Panc1 (cell line): ENCODE measurements around the gene P2RX1. TPM values are rescaled to one million over a fixed set of nuclear protein-coding genes. Genes with fewer than 3 reads are reported as not detected.
A peak's percentile ranks its signal among the peaks of the same experiment; 100 is the strongest.

Experiments used
- ATAC-seq: fragments of 200-7000 bp; cut with Tn5 transposase; 2 replicates; pipeline ENCODE4 v1.9.1; 2020; ENCODE audit warnings: mild to moderate bottlenecking, moderate library complexity
- BruUV-seq: library from RNA; stranded (reverse); fragments of 400-500 nt; replicated peaks from 2 replicates; lab custom pipeline; 2021; lab: Mats Ljungman, UMichigan
- CTCF ChIA-PET: fragments of 300-600 bp; sonication (Branson Sonifier 250); formaldehyde crosslinking; loops from one replicate; lab custom pipeline; 2022; ENCODE audit warnings: antibody characterized with exemption; lab: Charles Lee
- POLR2A ChIA-PET: fragments of 300-600 bp; sonication (Branson Sonifier 250); formaldehyde crosslinking; loops from one replicate; lab custom pipeline; 2022; ENCODE audit warnings: antibody characterized with exemption; lab: Charles Lee
- DNase-seq: peaks from one replicate; pipeline ENCODE4 v3.0.0-alpha.2; 2010; ENCODE audit warnings: low read depth, low spot score
- H3K27ac ChIP-seq: 2 replicates; pipeline ENCODE4 v1.5.1; 2011; ENCODE audit warnings: mild to moderate bottlenecking, low read length, inconsistent platforms
- H3K27me3 ChIP-seq: fragments of 200-500 bp; sonication (Bioruptor generic); 2 replicates; pipeline ENCODE4 v1.6.0; 2014; ENCODE audit warnings: low read length, inconsistent platforms; ENCODE audit not compliant: control insufficient read depth, insufficient read depth
- H3K36me3 ChIP-seq: fragments of 200-500 bp; sonication (Bioruptor generic); 2 replicates; pipeline ENCODE4 v1.5.1; 2014; ENCODE audit warnings: inconsistent platforms, mild to moderate bottlenecking, low read length, moderate library complexity; ENCODE audit not compliant: control insufficient read depth, insufficient read depth
- H3K4me1 ChIP-seq: 2 replicates; pipeline ENCODE4 v1.5.1; 2011; ENCODE audit warnings: inconsistent platforms, mild to moderate bottlenecking, low read length, moderate library complexity; ENCODE audit not compliant: control insufficient read depth, insufficient read depth
- H3K4me3 ChIP-seq, 2 experiments: 2 replicates each; pipeline ENCODE4 v1.5.1; 2011 to 2012; ENCODE audit warnings: low read depth in 2 of 2, low read length in 2 of 2, mild to moderate bottlenecking in 2 of 2, inconsistent platforms in 1 of 2, moderate library complexity in 1 of 2
- H3K9me3 ChIP-seq: fragments of 200-500 bp; sonication (Bioruptor generic); 2 replicates; pipeline ENCODE4 v1.5.1; 2014; ENCODE audit warnings: low read depth, mild to moderate bottlenecking, inconsistent platforms, low read length, moderate library complexity; ENCODE audit not compliant: control insufficient read depth, insufficient read depth
- SIN3A ChIP-seq: IDR thresholded peaks from 2 replicates; pipeline ENCODE4 v1.6.1; 2012; ENCODE audit warnings: low read depth, mild to moderate bottlenecking, low read length, moderate library complexity, borderline replicate concordance; ENCODE audit not compliant: insufficient read depth
- in situ Hi-C: cut with HindIII; loops from 2 replicates; pipeline ENCODE4 v1.10.0; 2016; ENCODE audit warnings: low sequenced_read_pairs, low pct_unique_long_range_greater_than_20kb
- intact Hi-C: fragments of 100-400 bp; cut with micrococcal nuclease; formaldehyde crosslinking; loops from one replicate; pipeline ENCODE4 v1.10.0; 2022; ENCODE audit not compliant: unreplicated experiment
- total RNA-seq: library from RNA; stranded (reverse); gene quantifications from one replicate; pipeline ENCODE4 v1.2.1, GENCODE V29; 2021; ENCODE audit not compliant: unreplicated experiment
- TF ChIP-seq, protein P1 (sequence below), 2 experiments: IDR thresholded peaks; 2 replicates each; pipeline ENCODE4 v1.6.1; 2011 to 2012; ENCODE audit warnings: low read depth in 2 of 2, control low read depth in 1 of 2, low read length in 1 of 2, mild to moderate bottlenecking in 1 of 2, moderate library complexity in 1 of 2; ENCODE audit not compliant: insufficient read depth in 1 of 2

Gene P2RX1
- total RNA-seq, 1 experiment from 2014 or later = not detected

DNA sequence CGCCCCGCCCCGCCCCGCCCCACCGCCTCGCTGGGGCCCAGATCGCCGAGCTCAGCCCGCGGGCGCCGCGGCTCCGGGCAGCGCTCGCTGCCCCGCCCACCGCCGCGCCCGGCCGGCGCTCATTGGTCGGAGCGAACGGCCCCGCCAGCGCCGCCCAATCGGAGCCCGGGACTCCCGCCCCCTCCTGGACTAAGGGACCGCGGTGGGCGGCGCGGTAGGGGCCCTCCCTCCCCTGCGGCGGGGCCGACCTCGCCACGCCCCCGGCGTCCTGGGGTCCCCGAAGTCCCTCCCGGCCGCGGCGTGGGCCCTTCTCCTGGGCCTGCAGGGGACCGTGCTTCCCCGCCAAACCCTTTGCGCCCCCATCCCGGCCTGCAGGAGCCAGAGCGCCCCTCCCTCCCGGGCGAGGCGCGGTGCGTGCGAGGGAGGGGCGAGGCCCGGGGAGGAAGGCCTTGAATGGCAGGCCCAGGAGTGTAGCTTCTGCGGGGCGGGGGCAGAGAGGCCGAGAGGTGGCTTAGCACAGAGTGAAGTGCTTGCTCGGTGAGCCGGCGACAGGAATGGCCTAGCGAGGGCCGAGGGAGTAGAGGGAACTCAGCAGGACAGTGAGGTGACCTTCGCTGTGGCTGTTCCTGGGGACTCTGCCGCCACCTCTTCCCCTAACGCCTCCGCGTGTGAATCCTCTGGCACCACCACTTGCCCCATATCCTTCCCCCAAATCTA, 23.1 kb downstream of the P2RX1 start, which contains the start of gene CAMKK1:
CAMKK1 (minus strand) TSS at position 51 of the 717 bp plus-strand sequence. CDS start 7,366 bp downstream, outside the sequence.
- Histone ChIP-seq H3K27ac (peak within 1 kb of the TSS; percentile 68), H3K36me3 (no peaks in the 10 kb centered on the region; the same call in 1 of the 2 replicates), H3K4me1 (peaks cover 40% of the 10 kb centered on the region), H3K27me3 (no peaks in the 10 kb centered on the region), H3K4me3 (peak within 1 kb of the TSS; percentile 53 to 56), H3K9me3 (no peaks in the 10 kb centered on the region)
- no TSS peak for BruUV-seq
- TF ChIP-seq, protein P1, sequence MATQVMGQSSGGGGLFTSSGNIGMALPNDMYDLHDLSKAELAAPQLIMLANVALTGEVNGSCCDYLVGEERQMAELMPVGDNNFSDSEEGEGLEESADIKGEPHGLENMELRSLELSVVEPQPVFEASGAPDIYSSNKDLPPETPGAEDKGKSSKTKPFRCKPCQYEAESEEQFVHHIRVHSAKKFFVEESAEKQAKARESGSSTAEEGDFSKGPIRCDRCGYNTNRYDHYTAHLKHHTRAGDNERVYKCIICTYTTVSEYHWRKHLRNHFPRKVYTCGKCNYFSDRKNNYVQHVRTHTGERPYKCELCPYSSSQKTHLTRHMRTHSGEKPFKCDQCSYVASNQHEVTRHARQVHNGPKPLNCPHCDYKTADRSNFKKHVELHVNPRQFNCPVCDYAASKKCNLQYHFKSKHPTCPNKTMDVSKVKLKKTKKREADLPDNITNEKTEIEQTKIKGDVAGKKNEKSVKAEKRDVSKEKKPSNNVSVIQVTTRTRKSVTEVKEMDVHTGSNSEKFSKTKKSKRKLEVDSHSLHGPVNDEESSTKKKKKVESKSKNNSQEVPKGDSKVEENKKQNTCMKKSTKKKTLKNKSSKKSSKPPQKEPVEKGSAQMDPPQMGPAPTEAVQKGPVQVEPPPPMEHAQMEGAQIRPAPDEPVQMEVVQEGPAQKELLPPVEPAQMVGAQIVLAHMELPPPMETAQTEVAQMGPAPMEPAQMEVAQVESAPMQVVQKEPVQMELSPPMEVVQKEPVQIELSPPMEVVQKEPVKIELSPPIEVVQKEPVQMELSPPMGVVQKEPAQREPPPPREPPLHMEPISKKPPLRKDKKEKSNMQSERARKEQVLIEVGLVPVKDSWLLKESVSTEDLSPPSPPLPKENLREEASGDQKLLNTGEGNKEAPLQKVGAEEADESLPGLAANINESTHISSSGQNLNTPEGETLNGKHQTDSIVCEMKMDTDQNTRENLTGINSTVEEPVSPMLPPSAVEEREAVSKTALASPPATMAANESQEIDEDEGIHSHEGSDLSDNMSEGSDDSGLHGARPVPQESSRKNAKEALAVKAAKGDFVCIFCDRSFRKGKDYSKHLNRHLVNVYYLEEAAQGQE (IDR thresholded peaks at IDR 0.05; ENCODE audit: insufficient read depth in 1 of 2, low read depth in 2 of 2, low read length in 1 of 2) = no peak
- no peak for TF ChIP-seq SIN3A
- ATAC-seq = peak; percentile 85
- in situ Hi-C loops (no loop called here), intact Hi-C loops (no loop called here)
- POLR2A ChIA-PET = no interaction called here
- DNase-seq = no peak
- CTCF ChIA-PET = interaction anchor here (0.7 kb wide), 1 partner anchor 154 kb away, joined by 8 read pairs; no protein-coding TSS in a partner anchor

DNA sequence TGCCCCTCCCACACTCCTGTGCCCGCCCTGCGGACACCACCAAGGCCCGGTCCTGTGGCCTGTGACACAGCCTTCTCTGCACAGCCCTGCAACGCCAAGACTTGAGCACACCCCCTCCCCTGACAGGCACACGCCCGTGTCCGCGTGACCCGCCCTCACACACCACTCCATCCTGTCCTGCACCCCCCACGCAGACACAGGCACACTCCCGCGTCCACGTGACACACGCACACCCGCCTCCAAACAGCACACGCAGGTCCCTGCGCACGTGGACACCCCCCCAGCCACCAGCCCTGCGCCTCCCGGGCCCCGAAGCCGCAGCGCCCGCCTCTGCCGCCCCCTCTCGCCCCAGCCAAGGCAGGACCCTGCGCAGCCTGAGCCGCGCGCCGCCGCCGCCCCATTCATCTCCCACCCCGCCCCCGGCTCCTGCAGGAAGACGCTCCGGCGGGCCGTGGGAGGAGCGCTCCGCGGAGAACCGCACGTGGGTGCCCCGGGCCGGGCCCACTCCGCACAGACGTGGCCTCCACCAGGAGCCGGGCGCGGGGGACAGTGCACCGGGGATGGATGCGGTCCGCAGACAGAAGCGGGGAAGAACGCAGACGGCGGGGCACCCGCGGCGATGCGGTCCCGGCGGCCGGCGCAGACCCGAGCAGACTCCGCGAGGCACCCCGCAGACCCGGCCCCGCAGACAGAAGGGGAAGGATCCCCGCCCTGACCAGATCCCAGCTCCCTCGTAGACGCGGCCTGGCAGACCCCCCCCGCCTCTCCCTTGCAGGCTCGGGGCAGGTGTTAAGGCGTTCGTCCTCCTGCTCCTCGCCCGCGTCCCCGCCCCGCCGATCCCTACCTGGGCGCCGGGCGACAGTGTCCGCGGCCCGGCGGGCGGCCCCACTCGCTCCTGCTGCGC, 23.9 kb downstream of the P2RX1 start:
- Histone ChIP-seq H3K27ac (no peak overlapping the region), H3K9me3 (no peaks in the 10 kb centered on the region), H3K36me3 (no peaks in the 10 kb centered on the region; the same call in 1 of the 2 replicates), H3K4me3 (peak overlapping the region; percentile 53 to 56), H3K4me1 (peaks cover 48% of the 10 kb centered on the region), H3K27me3 (no peaks in the 10 kb centered on the region)
- POLR2A ChIA-PET = no interaction called here
- intact Hi-C loops (no loop called here), in situ Hi-C loops (no loop called here)
- no TSS peak for BruUV-seq
- peak; percentile 57 for ATAC-seq
- no peak for DNase-seq
- CTCF ChIA-PET = no interaction called here
- TF ChIP-seq, protein P1 (IDR thresholded peaks at IDR 0.05; ENCODE audit: insufficient read depth in 1 of 2, low read depth in 2 of 2, low read length in 1 of 2) = no peak
- 0 out of 2 replicates have a peak, but pooled peaks have one; percentile 44 for TF ChIP-seq SIN3A
